GM19455 (cell line): ENCODE measurements around the gene TMEM270.

Experiments used
- ATAC-seq: cut with Tn5 transposase; IDR thresholded peaks from one replicate; pipeline ENCODE4 v1.9.1; 2021; ENCODE audit not compliant: unreplicated experiment

The TMEM270 gene

GRCh38 chr7:73904219-73905137 is 43.5 kb downstream of the TMEM270 start:
- ATAC-seq = no peak

GRCh38 chr7:73905360-73905759 is 44.4 kb downstream of the TMEM270 start:
- ATAC-seq = no peak

GRCh38 chr7:73906874-73907273 is 45.9 kb downstream of the TMEM270 start:
- no peak for ATAC-seq

GRCh38 chr7:73907554-73908122 is 46.7 kb downstream of the TMEM270 start:
- no peak for ATAC-seq

GRCh38 chr7:73908123-73908611 is 47.2 kb downstream of the TMEM270 start:
- ATAC-seq = no peak

- no peak for ATAC-seq
Observed at GRCh38 chr7:73909051-73909941, 48.3 kb downstream of the TMEM270 start.

- no peak for ATAC-seq
Observed at GRCh38 chr7:73909996-73910395, 49.0 kb downstream of the TMEM270 start.

GRCh38 chr7:73912223-73912622 is 51.3 kb downstream of the TMEM270 start:
- no peak for ATAC-seq
